ENCODE data around the gene GPR3.

GPR3 gene

GRCh38 chr1:27358038-27358927, 34.1 kb upstream of the GPR3 start:
- in situ Hi-C loops (cut with HindIII; ENCODE audit: low sequenced_read_pairs) = no loop called here

GRCh38 chr1:27358928-27359313, 33.5 kb upstream of the GPR3 start:
- in situ Hi-C loops (cut with HindIII; ENCODE audit: low sequenced_read_pairs) = no loop called here

- in situ Hi-C loops (cut with HindIII; ENCODE audit: low sequenced_read_pairs) = no loop called here
Measured at GRCh38 chr1:27359822-27360158, 32.6 kb upstream of the GPR3 start.

- in situ Hi-C loops (cut with HindIII; ENCODE audit: low sequenced_read_pairs) = no loop called here
Measured at GRCh38 chr1:27360159-27361043, 32.0 kb upstream of the GPR3 start.

GRCh38 chr1:27361044-27361402, 31.4 kb upstream of the GPR3 start:
- in situ Hi-C loops (cut with HindIII; ENCODE audit: low sequenced_read_pairs) = no loop called here

GRCh38 chr1:27361553-27361952, 30.9 kb upstream of the GPR3 start:
- in situ Hi-C loops (cut with HindIII; ENCODE audit: low sequenced_read_pairs) = no loop called here

- in situ Hi-C loops (cut with HindIII; ENCODE audit: low sequenced_read_pairs) = no loop called here
Measured at GRCh38 chr1:27363766-27364695, 28.4 kb upstream of the GPR3 start.

- in situ Hi-C loops (cut with HindIII; ENCODE audit: low sequenced_read_pairs) = no loop called here
Measured at GRCh38 chr1:27364696-27365371, 27.6 kb upstream of the GPR3 start.

- in situ Hi-C loops (cut with HindIII; ENCODE audit: low sequenced_read_pairs) = no loop called here
Measured at GRCh38 chr1:27365372-27366112, 26.9 kb upstream of the GPR3 start.

- in situ Hi-C loops (cut with HindIII; ENCODE audit: low sequenced_read_pairs) = no loop called here
Measured at GRCh38 chr1:27366113-27366410, 26.4 kb upstream of the GPR3 start.

- in situ Hi-C loops (cut with HindIII; ENCODE audit: low sequenced_read_pairs) = no loop called here
Measured at GRCh38 chr1:27366411-27367159, 25.8 kb upstream of the GPR3 start, which contains the start of gene MAP3K6. Gene MAP3K6, minus strand, starts transcription at chr1:27366961. Its CDS starts 364 bp downstream, at chr1:27366597.

- in situ Hi-C loops (cut with HindIII; ENCODE audit: low sequenced_read_pairs) = no loop called here
Measured at GRCh38 chr1:27367160-27367650, 25.2 kb upstream of the GPR3 start.

GRCh38 chr1:27368869-27369582, 23.4 kb upstream of the GPR3 start:
- in situ Hi-C loops (cut with HindIII; ENCODE audit: low sequenced_read_pairs) = no loop called here

- in situ Hi-C loops (cut with HindIII; ENCODE audit: low sequenced_read_pairs) = no loop called here
Measured at GRCh38 chr1:27372022-27372807, 20.2 kb upstream of the GPR3 start.

GRCh38 chr1:27372808-27373690, 19.4 kb upstream of the GPR3 start:
- in situ Hi-C loops (cut with HindIII; ENCODE audit: low sequenced_read_pairs) = no loop called here

- in situ Hi-C loops (cut with HindIII; ENCODE audit: low sequenced_read_pairs) = no loop called here
Measured at GRCh38 chr1:27374362-27375086, 17.9 kb upstream of the GPR3 start, which contains the start of gene FCN3. Gene FCN3, minus strand, starts transcription at chr1:27374824. Its CDS starts 6 bp downstream, at chr1:27374818.

Data from DLD1 (cell line).